Stromal cell of bone marrow (primary cell): ENCODE results near the gene DMD.

Experiments
- DNase-seq: peaks from one replicate; pipeline ENCODE4 v3.0.0-alpha.2; 2012; ENCODE audit warnings: low read depth

Gene DMD

DNA sequence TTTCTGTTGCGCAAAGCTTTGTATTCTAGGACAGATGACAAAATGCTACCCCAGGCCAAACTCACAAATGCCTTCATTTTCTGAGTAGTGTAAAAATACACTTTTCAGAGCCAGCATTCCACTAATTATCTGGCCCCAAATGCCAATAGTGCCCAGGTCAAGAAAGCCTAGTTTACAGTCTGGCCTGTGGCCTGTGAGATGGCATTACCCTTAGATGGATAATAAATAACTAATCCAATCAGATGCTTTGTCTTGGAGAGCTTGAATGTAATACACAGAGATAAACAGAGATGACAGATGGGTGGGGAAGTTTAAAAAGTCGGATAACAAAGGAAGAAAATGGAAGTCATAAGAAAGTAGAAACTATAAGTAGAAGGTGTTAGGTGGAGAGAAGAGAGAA is 1874.9 kb downstream of the DMD start:
- no peak for DNase-seq

DNA sequence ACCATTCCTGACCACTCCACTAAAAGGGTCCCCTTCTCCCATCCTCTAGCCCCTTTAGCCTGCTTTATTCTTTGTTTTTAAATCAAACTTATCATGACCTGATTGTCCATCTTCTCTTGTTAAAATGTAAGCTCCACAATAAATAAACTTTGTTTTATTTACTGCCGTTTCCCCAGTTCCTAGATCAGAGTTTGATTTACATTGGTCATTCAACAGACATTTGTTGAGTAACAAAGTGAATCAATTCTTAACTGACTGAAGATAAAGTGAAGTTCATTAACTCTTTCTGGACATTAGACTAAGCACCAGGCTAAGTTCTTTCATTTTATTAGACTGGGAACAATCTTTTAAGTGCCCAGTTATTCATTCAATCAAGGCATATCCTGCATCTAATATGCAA is 1876.4 kb downstream of the DMD start:
- DNase-seq = no peak

- DNase-seq = no peak
Observed at GRCh38 chrX:31333165-31333831, 1878.1 kb downstream of the DMD start.

DNA sequence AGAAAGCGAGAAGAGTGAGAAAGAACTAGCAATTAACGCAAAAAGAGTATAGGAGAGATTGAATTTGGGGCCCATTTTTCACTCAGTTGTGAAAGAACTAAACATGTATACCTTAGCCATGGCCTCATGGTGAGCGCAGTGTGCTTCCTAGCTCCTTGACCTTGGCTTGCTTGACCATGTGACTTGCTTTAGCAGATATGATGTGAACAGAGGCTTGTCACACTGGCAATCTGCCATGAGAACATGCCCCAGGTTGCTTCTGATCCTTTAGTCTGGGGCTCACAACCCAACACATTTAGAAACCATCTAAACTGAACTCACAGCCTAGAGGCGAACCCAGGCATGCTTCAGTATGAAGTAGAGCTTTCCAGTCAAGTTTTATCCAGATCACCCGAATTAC is 1879.4 kb downstream of the DMD start:
- DNase-seq = no peak

GRCh38 chrX:31331015-31331414 is 1880.3 kb downstream of the DMD start:
- DNase-seq = no peak

- no peak for DNase-seq
Observed at GRCh38 chrX:31329298-31329697, 1882.1 kb downstream of the DMD start.

DNA sequence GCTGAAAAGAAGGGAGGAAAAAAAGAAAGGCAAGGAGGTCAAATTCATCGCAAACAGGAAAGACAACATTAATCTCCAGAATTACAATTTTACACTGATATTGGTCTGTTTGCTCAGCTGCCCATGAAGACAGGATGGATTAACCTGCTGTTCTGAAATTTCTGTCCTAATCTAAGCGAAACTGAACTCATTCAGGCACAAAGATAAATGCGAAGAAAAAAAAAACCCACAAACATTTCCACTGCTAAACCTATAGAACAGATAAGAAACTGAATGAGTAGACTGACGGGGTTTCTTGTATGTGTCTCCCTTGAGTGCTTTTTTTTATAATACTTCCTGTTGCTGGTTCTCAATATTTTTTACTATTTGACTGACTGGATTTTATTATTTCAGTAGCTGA is 1887.7 kb downstream of the DMD start:
- DNase-seq = no peak

DNA sequence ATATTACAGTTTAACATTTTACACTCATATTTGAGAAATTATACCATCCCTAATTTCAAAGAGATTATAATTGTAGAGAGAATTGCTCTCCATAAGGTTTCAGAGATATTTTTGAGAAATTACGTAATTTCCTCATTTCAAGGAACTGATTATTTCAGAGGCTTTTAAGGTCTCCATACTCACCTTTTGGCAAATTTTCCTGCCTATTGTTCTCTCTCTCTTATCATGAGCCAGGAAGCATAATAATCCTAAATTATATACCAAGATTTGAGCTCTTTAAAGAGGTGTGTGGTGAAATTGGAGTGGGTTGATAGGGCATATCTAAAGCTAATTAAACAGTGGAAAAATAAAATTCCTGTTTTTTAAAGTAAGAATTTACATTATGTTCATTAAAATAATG is 1890.6 kb downstream of the DMD start:
- DNase-seq = no peak

DNA sequence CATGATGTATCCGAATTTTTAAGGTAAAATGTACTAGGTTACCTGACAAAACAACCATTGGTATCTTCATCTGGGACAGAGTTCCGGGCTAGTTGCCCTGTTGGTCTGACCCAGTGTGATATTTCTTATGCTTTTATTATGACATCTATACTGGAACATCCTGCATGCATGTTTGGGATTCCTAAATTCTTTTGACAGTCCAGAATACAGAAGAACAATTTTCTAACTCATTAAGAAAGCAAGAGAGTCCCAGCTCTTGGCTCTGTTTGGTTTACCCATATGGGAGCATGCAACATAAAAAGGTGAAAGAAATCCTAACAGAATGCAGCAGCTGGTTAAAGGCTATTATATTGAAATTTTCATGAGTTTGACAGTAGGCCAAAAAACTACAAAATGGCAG is 1891.8 kb downstream of the DMD start:
- DNase-seq = no peak

GRCh38 chrX:31318866-31319265 is 1892.5 kb downstream of the DMD start:
- no peak for DNase-seq

DNA sequence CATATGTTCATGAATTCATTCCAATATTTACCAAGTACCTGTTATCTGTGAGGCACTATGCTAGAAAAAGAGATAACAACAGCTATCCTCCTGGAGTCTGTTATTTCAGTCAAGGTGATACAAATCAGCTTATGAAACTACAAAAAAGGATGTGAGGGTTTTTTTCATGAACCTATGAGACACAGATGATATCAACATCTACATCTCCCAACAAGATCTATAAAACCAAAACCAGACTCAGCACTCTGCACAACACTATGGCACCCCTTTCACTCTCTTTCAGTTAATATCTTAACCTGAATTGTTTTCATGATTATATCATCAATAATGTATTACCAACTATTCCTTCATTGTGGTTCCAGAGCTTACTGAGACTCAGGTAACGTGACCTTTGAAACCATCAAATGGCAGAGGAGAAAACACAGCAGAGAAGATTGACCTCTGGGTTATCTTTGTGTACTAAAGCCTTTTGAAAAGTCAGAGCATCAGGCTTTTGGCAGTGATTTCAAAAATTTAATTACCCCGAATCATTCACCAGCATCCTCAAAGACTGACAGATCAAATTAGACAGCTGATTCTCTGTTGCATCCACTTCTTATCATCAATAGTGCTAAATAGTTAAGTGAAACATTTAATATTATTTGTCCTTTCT is 1894.9 kb downstream of the DMD start:
- no peak for DNase-seq

GRCh38 chrX:31314921-31315320 is 1896.4 kb downstream of the DMD start:
- DNase-seq = no peak

GRCh38 chrX:31307952-31308351 is 1903.4 kb downstream of the DMD start:
- no peak for DNase-seq

DNA sequence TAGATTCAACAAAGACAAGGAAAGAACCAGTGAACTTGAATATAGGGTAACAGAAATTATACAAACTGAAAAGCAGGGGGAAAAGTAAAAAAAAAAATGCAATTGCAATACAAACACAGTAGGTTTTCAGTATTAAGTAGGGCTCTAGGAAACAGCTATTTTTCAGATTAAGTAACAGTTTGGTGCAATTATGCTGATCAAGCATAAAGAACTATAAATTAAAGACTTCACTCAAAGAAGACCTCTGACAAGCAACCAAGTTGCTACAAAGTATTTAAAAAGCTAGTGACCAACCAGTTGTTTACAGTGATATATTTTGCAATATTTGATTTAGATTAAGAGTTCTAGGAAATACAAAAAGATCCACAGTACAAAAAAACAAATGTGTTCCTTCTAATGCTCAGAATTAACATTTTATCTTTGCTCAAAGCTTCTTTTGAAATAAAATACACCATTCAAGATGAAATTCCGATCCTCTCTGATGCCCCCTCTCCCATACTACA is 1908.7 kb downstream of the DMD start:
- no peak for DNase-seq

DNA sequence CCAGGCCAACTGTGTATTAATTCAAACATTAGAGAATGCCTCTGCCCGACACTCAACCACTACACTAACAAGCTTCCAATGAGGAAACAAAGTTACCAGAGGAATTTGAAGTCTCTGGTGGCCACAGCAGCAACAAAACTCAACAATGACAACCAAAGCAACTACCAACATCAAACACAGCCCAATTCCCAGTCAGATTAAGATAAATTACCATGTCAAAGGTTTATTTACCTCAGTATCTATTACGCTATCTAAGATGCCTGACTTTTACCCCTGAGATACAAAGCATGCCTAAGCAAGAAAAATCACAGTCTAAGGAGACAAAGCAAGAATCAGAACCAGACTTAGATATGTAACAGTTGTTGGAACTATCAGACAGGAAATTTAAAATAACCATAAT is 1909.4 kb downstream of the DMD start:
- no peak for DNase-seq

DNA sequence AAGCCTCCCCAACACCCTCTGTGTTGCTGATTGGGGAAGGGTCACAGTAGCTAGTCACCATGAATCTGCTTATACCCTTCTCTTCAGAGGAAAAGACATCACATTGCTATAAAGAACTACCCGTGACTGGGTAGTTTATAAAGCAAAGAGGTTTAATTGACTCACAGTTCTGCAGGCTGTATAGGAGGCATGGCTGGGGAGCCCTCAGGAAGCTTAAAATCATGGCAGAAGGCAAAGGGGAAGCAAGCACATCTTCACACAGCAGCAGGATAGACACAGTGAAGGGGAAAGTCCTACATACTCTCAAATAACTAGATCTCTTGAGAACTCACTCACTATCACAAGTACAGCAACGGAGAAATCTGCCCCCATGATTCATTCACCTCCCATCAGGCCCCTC is 1910.1 kb downstream of the DMD start:
- no peak for DNase-seq

DNA sequence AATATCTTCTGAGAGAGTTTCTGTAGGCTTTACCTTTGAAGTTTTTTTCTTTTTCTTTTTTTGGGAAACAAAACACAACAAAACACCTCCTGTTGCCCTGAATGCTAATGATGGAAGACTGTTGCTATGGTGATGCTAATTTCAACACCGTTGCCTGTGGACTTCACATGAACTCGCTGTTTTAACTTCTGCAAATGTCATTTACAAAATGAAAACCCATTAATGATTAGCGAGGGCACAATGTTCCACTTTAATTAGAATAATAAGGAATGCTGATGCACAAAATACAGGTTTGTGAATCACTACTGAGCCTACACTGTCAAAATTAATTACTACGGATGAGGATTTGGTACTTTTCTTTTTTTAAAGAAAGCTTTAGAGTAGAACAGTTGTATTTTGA is 1912.4 kb downstream of the DMD start:
- DNase-seq = no peak

DNA sequence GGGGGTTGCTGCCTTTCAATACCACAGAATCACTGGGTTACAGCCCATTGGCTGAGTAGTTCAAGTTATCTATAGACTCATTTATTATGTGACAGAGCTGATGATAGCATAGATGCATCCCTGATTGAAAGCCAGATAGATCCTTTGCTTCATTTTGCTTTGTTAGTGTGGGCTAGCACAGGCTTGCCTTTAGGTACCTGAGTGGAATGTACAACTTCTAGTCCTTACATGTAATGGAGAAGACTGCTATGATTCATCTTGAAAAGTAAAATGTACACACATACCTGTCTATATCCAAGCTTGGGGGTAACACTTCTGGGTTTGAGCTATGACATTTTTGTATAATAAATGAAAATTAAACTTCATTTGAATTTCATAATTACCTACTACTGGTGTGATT is 1913.5 kb downstream of the DMD start:
- DNase-seq = no peak

DNA sequence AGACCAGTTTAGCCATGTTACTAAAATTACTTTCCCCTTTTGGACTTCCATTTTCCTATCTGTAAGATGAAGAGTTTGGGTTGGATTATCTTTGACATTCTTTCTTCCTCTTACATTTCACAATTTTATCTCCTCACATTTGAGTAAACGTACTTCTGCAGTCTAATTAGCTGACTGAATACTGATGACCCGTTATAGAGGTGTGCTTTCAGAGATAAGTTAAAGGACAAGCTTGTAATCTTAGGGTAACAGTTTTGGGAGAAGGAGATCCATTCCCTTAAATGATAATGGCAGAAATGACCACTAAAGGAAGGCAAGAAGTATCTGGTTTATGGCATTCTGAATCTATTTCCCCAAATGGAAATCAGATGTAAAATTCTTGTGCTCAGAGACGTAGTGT is 1916.9 kb downstream of the DMD start:
- no peak for DNase-seq

DNA sequence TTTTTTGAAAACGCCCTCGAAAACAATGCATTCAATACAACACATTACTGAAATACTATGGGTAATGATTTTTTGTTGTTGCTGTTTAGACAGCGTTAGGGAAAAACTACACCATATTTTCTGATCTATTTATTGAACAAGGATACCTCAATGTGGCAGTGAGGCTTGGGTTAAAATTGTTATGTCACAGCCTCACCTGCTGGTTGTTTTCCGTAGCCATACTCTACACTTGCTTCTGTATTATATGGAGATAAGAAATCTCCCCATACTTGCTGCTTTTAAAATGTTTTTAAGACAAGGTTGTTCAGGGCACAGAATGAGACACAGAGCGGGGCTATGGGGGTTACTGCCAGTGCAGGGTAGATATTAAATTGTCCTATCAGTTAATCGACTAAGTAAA is 1917.9 kb downstream of the DMD start:
- no peak for DNase-seq

- no peak for DNase-seq
Observed at GRCh38 chrX:31291131-31291530, 1920.2 kb downstream of the DMD start.

GRCh38 chrX:31287861-31288260 is 1923.5 kb downstream of the DMD start:
- DNase-seq = no peak

DNA sequence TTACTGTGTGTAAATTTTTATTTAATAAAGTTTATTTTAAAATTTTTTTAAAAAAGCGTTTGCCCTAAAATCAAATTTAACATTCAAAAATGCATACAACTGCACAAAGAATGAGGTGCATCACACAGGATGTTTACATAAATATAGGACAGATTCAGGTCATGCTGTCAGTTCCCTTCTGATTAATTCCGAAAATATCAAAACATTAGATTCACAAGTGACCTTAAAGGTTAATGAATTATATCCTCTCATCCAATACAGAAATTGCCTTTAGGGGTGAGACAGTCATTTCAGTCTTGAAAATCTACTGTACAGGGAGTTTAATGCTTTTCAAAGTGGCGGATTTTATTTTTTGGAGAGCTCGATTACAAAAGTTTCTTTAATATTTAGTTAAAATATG is 1930.8 kb downstream of the DMD start:
- DNase-seq = no peak

DNA sequence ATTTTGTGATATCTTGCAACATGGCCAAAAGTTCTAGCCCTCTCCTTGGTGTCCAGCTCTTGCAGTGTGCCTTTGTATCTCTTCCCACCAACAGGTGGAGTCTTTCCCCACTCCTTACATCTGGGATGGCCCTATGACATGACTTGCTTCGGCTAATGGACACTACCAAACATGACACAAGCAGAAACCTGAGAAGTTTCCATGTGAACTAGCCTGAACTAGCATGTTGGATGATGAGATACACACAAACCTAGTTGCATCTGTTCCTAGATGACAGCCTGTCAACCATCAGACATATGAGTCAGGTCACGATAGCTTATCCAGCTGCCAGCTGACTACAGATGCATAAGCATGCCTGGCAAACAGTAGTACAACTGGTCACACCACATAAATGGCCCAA is 1932.0 kb downstream of the DMD start:
- DNase-seq = no peak
